DOHH2 (cell line): Measurements from ENCODE around the gene EME2.

Source experiments
- EZH2phosphoT487 ChIP-seq: fragments of 200-600 bp; sonication (generic); IDR thresholded peaks from 2 replicates; pipeline ENCODE4 v1.6.1; 2017; ENCODE audit warnings: borderline replicate concordance, mild to moderate bottlenecking, antibody characterized with exemption, low read length, moderate library complexity, mixed read lengths
- TF ChIP-seq, protein P1 (sequence below): fragments of 200-600 bp; sonication (generic); IDR thresholded peaks from one replicate; pipeline ENCODE4 v1.5.1; 2014; ENCODE audit warnings: antibody characterized with exemption, mild to moderate bottlenecking, low read depth, low read length; ENCODE audit not compliant: poor library complexity, severe bottlenecking

- TF ChIP-seq, protein P1, sequence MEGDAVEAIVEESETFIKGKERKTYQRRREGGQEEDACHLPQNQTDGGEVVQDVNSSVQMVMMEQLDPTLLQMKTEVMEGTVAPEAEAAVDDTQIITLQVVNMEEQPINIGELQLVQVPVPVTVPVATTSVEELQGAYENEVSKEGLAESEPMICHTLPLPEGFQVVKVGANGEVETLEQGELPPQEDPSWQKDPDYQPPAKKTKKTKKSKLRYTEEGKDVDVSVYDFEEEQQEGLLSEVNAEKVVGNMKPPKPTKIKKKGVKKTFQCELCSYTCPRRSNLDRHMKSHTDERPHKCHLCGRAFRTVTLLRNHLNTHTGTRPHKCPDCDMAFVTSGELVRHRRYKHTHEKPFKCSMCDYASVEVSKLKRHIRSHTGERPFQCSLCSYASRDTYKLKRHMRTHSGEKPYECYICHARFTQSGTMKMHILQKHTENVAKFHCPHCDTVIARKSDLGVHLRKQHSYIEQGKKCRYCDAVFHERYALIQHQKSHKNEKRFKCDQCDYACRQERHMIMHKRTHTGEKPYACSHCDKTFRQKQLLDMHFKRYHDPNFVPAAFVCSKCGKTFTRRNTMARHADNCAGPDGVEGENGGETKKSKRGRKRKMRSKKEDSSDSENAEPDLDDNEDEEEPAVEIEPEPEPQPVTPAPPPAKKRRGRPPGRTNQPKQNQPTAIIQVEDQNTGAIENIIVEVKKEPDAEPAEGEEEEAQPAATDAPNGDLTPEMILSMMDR: no peak
- TF ChIP-seq EZH2phosphoT487: no peak
These were observed 14.7 kb upstream of the EME2 start for GRCh38 chr16:1757714-1758461.
